GM23338 (cell line): ENCODE measurements around the gene CPSF4. TPM values are rescaled to one million over a fixed set of nuclear protein-coding genes. Genes with fewer than 3 reads are reported as not detected.

Experiments used
- ATAC-seq: fragments of 200-7000 bp; cut with Tn5 transposase; 3 replicates; pipeline ENCODE4 v1.9.1; 2020
- DNase-seq: peaks from one replicate; pipeline ENCODE4 v3.0.0-alpha.2; 2015; ENCODE audit warnings: low spot score
- H2AFZ ChIP-seq: fragments of 200-600 bp; sonication (generic); 2 replicates; pipeline ENCODE4 v1.8.0; 2016; ENCODE audit warnings: antibody characterized with exemption, mild to moderate bottlenecking, moderate library complexity
- H3F3A ChIP-seq: fragments of 200-600 bp; sonication (generic); replicated peaks from 2 replicates; pipeline ENCODE4 v1.8.0; 2017; ENCODE audit warnings: antibody characterized with exemption, mixed run types, low read depth
- H3K27ac ChIP-seq: fragments of 200-600 bp; sonication (generic); 2 replicates; pipeline ENCODE4 v1.6.1; 2016; ENCODE audit warnings: low read depth
- H3K27me3 ChIP-seq: fragments of 200-600 bp; sonication (generic); 2 replicates; pipeline ENCODE4 v1.8.0; 2016; ENCODE audit warnings: mild to moderate bottlenecking, mixed run types, moderate library complexity; ENCODE audit not compliant: insufficient read depth
- H3K36me3 ChIP-seq: fragments of 200-600 bp; sonication (generic); 2 replicates; pipeline ENCODE4 v1.8.0; 2016; ENCODE audit warnings: mild to moderate bottlenecking; ENCODE audit not compliant: insufficient read depth
- H3K4me1 ChIP-seq: fragments of 200-600 bp; sonication (generic); 2 replicates; pipeline ENCODE4 v1.8.0; 2016; ENCODE audit warnings: mild to moderate bottlenecking, moderate library complexity; ENCODE audit not compliant: insufficient read depth
- H3K4me2 ChIP-seq: fragments of 200-600 bp; sonication (generic); 2 replicates; pipeline ENCODE4 v1.7.1; 2017; ENCODE audit warnings: mixed run types
- H3K4me3 ChIP-seq: fragments of 200-600 bp; sonication (generic); 2 replicates; pipeline ENCODE4 v1.6.1; 2016; ENCODE audit warnings: mixed run types
- H3K79me2 ChIP-seq: fragments of 200-600 bp; sonication (generic); replicated peaks from 2 replicates; pipeline ENCODE4 v1.8.0; 2017; ENCODE audit warnings: mild to moderate bottlenecking; ENCODE audit not compliant: insufficient read depth
- H3K9me2 ChIP-seq: fragments of 200-600 bp; sonication (generic); 2 replicates; pipeline ENCODE4 v1.8.0; 2017; ENCODE audit not compliant: insufficient read depth
- H4K20me1 ChIP-seq: fragments of 200-600 bp; sonication (generic); replicated peaks from 2 replicates; pipeline ENCODE4 v1.8.0; 2017; ENCODE audit warnings: mild to moderate bottlenecking; ENCODE audit not compliant: insufficient read depth
- H3K27ac Mint-ChIP-seq: 2 replicates; pipeline ENCODE4 v1.8.0; 2020; ENCODE audit warnings: inconsistent platforms, mild to moderate bottlenecking, moderate library complexity, mixed read lengths
- H3K27me3 Mint-ChIP-seq: 3 replicates; pipeline ENCODE4 v1.8.0; 2022; ENCODE audit warnings: low read depth, mild to moderate bottlenecking, moderate library complexity, mixed read lengths, inconsistent platforms; ENCODE audit not compliant: insufficient read depth, poor library complexity
- H3K36me3 Mint-ChIP-seq: 3 replicates; pipeline ENCODE4 v1.8.0; 2021; ENCODE audit warnings: low read depth, mild to moderate bottlenecking, inconsistent platforms, moderate library complexity, mixed read lengths
- H3K4me1 Mint-ChIP-seq: 3 replicates; pipeline ENCODE4 v1.8.0; 2020; ENCODE audit warnings: mild to moderate bottlenecking, inconsistent platforms, mixed read lengths
- H3K4me3 Mint-ChIP-seq: 3 replicates; pipeline ENCODE4 v1.8.0; 2021; ENCODE audit warnings: moderate library complexity, mild to moderate bottlenecking, inconsistent platforms, mixed read lengths
- H3K9me3 Mint-ChIP-seq: 3 replicates; pipeline ENCODE4 v1.8.0; 2020; ENCODE audit warnings: moderate library complexity, mild to moderate bottlenecking, inconsistent platforms, mixed read lengths
- CREB1 ChIP-seq: fragments of 250-450 bp; sonication (Bioruptor Pico); IDR thresholded peaks from 2 replicates; pipeline ENCODE4 v1.5.0; 2020; ENCODE audit warnings: low read depth, mild to moderate bottlenecking, moderate library complexity
- EZH2 ChIP-seq: fragments of 200-600 bp; sonication (generic); IDR thresholded peaks from one replicate; pipeline ENCODE4 v1.8.0; 2017; ENCODE audit warnings: antibody characterized with exemption, mild to moderate bottlenecking, low read depth; ENCODE audit not compliant: unreplicated experiment
- POLR2AphosphoS5 ChIP-seq: IDR thresholded peaks from 2 replicates; pipeline ENCODE4 v1.6.1; 2016; ENCODE audit warnings: antibody characterized with exemption, low read depth
- STAT1 ChIP-seq: IDR thresholded peaks from one replicate; pipeline ENCODE4 v1.6.1; 2016; ENCODE audit warnings: antibody characterized with exemption; ENCODE audit not compliant: unreplicated experiment
- ZNF114 ChIP-seq: fragments of 250-450 bp; sonication (Bioruptor Pico); IDR thresholded peaks from 2 replicates; pipeline ENCODE4 v1.5.0; 2020; ENCODE audit warnings: mild to moderate bottlenecking, moderate library complexity
- ZNF462 ChIP-seq: fragments of 250-450 bp; sonication (Bioruptor Pico); IDR thresholded peaks from 2 replicates; pipeline ENCODE4 v1.5.0; 2020; ENCODE audit warnings: mild to moderate bottlenecking, moderate library complexity
- polyA plus RNA-seq: library from polyadenylated mRNA; unstranded; fragments of >200 nt; fragmentation: Nextera tagmentation; extraction: Ambion mirVana; gene quantifications from 2 replicates; pipeline ENCODE4 v1.2.1, GENCODE V29; 2016
- total RNA-seq: library from RNA; depleted of rRNA; stranded (reverse); fragments of >200 nt; shearing (Covaris generic); gene quantifications from 2 replicates; pipeline ENCODE4 v1.2.3, GENCODE V29; 2014
- TF ChIP-seq, protein P1 (sequence below): IDR thresholded peaks from one replicate; pipeline ENCODE4 v1.6.1; 2018; ENCODE audit warnings: antibody characterized with exemption; ENCODE audit not compliant: unreplicated experiment
- TF ChIP-seq, protein P2 (sequence below), 2 experiments: fragments of 200-600 bp in 1 of 2; sonication (generic) in 1 of 2; conservative IDR thresholded peaks; 2 replicates each; pipeline versions ENCODE4 v1.5.1 to v1.6.1; 2016 to 2017; ENCODE audit warnings: antibody characterized with exemption in 2 of 2, low read depth in 2 of 2, mild to moderate bottlenecking in 2 of 2, moderate library complexity in 1 of 2

Gene CPSF4
- total and polyA plus RNA-seq, 2 experiments from 2014 or later = 34.3 to 93.2 TPM

DNA sequence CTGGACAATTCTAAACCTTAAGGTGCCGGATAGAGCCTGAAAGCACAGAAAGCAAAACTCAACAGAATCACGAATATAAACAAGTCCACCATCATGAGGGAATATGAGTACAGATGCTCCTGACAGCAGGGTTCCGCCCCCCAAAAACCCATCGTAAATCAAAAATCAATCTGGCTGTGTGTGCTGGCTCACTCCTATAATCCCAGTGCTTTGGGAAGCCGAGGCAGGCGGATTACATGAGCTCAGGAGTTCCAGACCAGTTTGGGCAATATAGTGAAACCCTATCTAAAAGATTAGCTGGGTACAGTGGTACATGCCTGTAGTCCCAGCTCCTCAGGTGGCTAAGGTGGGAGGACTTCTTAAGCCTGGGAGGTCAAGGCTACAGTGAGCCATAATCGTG lies 17.8 kb upstream of the CPSF4 start (continued):
- TF ChIP-seq ZNF462 (CRISPR knock-in tag) = no peak
- no peak for TF ChIP-seq STAT1
- no peak for TF ChIP-seq POLR2AphosphoS5
- no peak for TF ChIP-seq ZNF114 (CRISPR knock-in tag)

DNA sequence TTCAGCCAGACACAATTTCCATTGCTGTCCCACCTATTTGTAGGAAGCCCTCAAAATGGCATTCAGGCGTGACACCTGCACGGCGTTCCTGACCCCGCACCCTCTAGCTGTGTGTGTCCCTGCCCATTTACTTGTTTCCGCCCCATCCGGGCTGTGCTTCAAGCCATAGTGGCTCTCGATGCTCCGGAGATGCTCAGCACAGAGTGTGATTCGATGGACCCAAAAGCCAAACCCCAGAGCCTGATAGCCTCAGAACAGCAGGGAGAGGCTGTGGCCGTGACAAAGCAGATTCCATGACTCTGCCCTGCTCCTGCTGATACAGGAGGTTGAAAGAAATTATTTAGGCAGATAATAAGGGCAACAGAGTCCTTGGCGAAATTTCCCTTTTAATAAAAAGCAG lies 16.6 kb upstream of the CPSF4 start:
- Mint-ChIP-seq H3K4me1 (peaks cover 11% of the 10 kb centered on the region), H3K27me3 (peaks cover 18% of the 10 kb centered on the region), H3K27ac (peak overlapping the region; percentile 93), H3K36me3 (peaks cover 85% of the 10 kb centered on the region), H3K4me3 (no peak overlapping the region), H3K9me3 (peaks cover 2% of the 10 kb centered on the region; the same call in 1 of the 3 replicates)
- Histone ChIP-seq H3K4me1 (peaks cover 8% of the 10 kb centered on the region), H3K79me2 (no peaks in the 10 kb centered on the region; the same call in 1 of the 2 replicates), H4K20me1 (peaks cover 5% of the 10 kb centered on the region), H3K9me2 (no peaks in the 10 kb centered on the region), H3K4me2 (no peak overlapping the region), H2AFZ (no peak overlapping the region), H3K27ac (peak overlapping the region; percentile 84; the same call in 1 of the 2 replicates), H3K36me3 (peaks cover 20% of the 10 kb centered on the region), H3K27me3 (no peaks in the 10 kb centered on the region), H3K4me3 (no peak overlapping the region), H3F3A (peaks cover 8% of the 10 kb centered on the region)
- DNase-seq (peak; percentile 16), ATAC-seq (no peak)
- no peak for TF ChIP-seq POLR2AphosphoS5

DNA sequence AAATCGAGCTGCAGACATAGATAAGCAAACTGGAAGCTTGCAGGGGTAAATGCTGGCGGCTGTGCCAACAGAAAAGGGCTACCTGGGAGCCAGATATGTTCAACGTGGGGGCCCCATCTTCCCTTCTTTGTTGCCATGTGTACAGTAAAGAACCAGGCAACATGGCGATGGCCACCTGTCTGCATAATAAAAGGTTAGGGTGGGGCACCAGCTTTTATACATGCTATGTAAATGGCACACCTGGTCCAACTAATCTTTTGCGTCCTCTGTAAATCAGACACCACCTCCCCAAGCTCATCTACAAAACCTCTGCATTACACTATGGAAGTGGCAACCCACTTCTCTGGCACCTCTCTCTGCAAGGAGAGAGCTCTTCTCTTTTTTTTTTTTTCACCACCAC lies 16.1 kb upstream of the CPSF4 start:
- H3K4me1 Mint-ChIP-seq = peaks cover 11% of the 10 kb centered on the region
- no peak for DNase-seq
- Histone ChIP-seq H3K36me3 (peaks cover 18% of the 10 kb centered on the region), H3K4me2 (no peak overlapping the region), H3K79me2 (no peaks in the 10 kb centered on the region; the same call in 1 of the 2 replicates), H4K20me1 (peaks cover 5% of the 10 kb centered on the region), H3K27me3 (no peaks in the 10 kb centered on the region), H3K9me2 (no peaks in the 10 kb centered on the region), H3K27ac (peak overlapping the region; percentile 84; the same call in 1 of the 2 replicates), H3K4me1 (peaks cover 8% of the 10 kb centered on the region), H3K4me3 (no peak overlapping the region), H2AFZ (no peak overlapping the region), H3F3A (peaks cover 8% of the 10 kb centered on the region)
- peaks cover 18% of the 10 kb centered on the region for H3K27me3 Mint-ChIP-seq
- ATAC-seq = no peak
- H3K36me3 Mint-ChIP-seq = peaks cover 80% of the 10 kb centered on the region
- peak overlapping the region; percentile 53 for H3K27ac Mint-ChIP-seq
- no peak overlapping the region for H3K4me3 Mint-ChIP-seq
- H3K9me3 Mint-ChIP-seq = peaks cover 2% of the 10 kb centered on the region; the same call in 1 of the 3 replicates
- TF ChIP-seq, protein P1, sequence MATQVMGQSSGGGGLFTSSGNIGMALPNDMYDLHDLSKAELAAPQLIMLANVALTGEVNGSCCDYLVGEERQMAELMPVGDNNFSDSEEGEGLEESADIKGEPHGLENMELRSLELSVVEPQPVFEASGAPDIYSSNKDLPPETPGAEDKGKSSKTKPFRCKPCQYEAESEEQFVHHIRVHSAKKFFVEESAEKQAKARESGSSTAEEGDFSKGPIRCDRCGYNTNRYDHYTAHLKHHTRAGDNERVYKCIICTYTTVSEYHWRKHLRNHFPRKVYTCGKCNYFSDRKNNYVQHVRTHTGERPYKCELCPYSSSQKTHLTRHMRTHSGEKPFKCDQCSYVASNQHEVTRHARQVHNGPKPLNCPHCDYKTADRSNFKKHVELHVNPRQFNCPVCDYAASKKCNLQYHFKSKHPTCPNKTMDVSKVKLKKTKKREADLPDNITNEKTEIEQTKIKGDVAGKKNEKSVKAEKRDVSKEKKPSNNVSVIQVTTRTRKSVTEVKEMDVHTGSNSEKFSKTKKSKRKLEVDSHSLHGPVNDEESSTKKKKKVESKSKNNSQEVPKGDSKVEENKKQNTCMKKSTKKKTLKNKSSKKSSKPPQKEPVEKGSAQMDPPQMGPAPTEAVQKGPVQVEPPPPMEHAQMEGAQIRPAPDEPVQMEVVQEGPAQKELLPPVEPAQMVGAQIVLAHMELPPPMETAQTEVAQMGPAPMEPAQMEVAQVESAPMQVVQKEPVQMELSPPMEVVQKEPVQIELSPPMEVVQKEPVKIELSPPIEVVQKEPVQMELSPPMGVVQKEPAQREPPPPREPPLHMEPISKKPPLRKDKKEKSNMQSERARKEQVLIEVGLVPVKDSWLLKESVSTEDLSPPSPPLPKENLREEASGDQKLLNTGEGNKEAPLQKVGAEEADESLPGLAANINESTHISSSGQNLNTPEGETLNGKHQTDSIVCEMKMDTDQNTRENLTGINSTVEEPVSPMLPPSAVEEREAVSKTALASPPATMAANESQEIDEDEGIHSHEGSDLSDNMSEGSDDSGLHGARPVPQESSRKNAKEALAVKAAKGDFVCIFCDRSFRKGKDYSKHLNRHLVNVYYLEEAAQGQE = no peak
- TF ChIP-seq EZH2 (no peak), ZNF114 (CRISPR knock-in tag) (no peak), STAT1 (no peak), CREB1 (no peak)
- TF ChIP-seq, protein P2, sequence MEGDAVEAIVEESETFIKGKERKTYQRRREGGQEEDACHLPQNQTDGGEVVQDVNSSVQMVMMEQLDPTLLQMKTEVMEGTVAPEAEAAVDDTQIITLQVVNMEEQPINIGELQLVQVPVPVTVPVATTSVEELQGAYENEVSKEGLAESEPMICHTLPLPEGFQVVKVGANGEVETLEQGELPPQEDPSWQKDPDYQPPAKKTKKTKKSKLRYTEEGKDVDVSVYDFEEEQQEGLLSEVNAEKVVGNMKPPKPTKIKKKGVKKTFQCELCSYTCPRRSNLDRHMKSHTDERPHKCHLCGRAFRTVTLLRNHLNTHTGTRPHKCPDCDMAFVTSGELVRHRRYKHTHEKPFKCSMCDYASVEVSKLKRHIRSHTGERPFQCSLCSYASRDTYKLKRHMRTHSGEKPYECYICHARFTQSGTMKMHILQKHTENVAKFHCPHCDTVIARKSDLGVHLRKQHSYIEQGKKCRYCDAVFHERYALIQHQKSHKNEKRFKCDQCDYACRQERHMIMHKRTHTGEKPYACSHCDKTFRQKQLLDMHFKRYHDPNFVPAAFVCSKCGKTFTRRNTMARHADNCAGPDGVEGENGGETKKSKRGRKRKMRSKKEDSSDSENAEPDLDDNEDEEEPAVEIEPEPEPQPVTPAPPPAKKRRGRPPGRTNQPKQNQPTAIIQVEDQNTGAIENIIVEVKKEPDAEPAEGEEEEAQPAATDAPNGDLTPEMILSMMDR (conservative IDR thresholded peaks at IDR 0.05; ENCODE audit: low read depth in 2 of 2) = no peak
